HL-60 (cell line): ENCODE measurements around the gene APPBP2.
"Not testable (repeated sequence)": the region's sequence is repeated elsewhere in the genome, so short reads cannot be mapped to it uniquely, and the experiment has no call there.

Experiments used
- DNase-seq, 2 experiments: peaks; one replicate each; pipeline ENCODE4 v3.0.0-alpha.2; 2010 to 2020; ENCODE audit warnings: low read depth in 1 of 2, low spot score in 1 of 2
- H3K27ac ChIP-seq: fragments of 250-450 bp; sonication (Bioruptor Pico); replicated peaks from 2 replicates; pipeline ENCODE4 v1.5.1; 2020; ENCODE audit warnings: mild to moderate bottlenecking, moderate library complexity
- H3K27me3 ChIP-seq: fragments of 250-450 bp; sonication (Bioruptor Pico); 2 replicates; pipeline ENCODE4 v1.5.1; 2021; ENCODE audit warnings: mild to moderate bottlenecking, moderate library complexity; ENCODE audit not compliant: insufficient read depth, poor library complexity, severe bottlenecking
- H3K4me3 ChIP-seq: replicated peaks from 2 replicates; pipeline ENCODE4 v1.5.1; 2011; ENCODE audit warnings: mild to moderate bottlenecking, control low read depth, low read length; ENCODE audit not compliant: insufficient read depth
- GABPA ChIP-seq: IDR thresholded peaks from 2 replicates; pipeline ENCODE4 v1.6.1; 2012; ENCODE audit warnings: low read depth
- POLR2AphosphoS5 ChIP-seq: IDR thresholded peaks from 2 replicates; pipeline ENCODE4 v1.6.1; 2012; ENCODE audit warnings: low read depth
- REST ChIP-seq: IDR thresholded peaks from 2 replicates; pipeline ENCODE4 v1.6.1; 2012; ENCODE audit warnings: low read depth; ENCODE audit not compliant: insufficient replicate concordance
- SPI1 ChIP-seq: IDR thresholded peaks from 2 replicates; pipeline ENCODE4 v1.6.1; 2012; ENCODE audit warnings: low read depth, mild to moderate bottlenecking, borderline replicate concordance
- TF ChIP-seq, protein P1 (sequence below): IDR thresholded peaks from one replicate; pipeline ENCODE4 v1.5.1; 2011; ENCODE audit warnings: low read length, control low read depth, inconsistent platforms; ENCODE audit not compliant: insufficient read depth

APPBP2 gene

DNA sequence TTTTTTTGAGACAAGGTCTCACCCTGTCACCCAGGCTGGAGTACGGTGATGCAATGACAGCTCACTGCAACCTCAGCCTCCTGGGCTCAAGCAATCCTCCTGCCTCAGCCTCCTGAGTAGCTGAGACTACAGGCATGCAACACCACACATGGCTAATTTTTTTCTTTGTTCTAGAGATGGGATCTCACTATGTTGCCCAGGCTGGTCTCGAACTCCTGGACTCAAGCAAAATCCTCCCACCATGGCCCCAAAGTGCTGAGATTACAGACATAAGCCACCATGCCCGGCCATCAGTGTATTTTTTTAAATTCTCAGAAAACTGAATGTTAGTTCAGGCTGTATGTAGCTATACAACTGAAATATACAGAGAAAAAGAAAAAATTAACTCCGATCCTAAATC is 6.2 kb downstream of the APPBP2 start:
- H3K4me3 ChIP-seq, result no peak overlapping the region
- H3K27me3 ChIP-seq, result no peaks in the 10 kb centered on the region
- no peak for DNase-seq
- no peak overlapping the region for H3K27ac ChIP-seq
- TF ChIP-seq, protein P1, sequence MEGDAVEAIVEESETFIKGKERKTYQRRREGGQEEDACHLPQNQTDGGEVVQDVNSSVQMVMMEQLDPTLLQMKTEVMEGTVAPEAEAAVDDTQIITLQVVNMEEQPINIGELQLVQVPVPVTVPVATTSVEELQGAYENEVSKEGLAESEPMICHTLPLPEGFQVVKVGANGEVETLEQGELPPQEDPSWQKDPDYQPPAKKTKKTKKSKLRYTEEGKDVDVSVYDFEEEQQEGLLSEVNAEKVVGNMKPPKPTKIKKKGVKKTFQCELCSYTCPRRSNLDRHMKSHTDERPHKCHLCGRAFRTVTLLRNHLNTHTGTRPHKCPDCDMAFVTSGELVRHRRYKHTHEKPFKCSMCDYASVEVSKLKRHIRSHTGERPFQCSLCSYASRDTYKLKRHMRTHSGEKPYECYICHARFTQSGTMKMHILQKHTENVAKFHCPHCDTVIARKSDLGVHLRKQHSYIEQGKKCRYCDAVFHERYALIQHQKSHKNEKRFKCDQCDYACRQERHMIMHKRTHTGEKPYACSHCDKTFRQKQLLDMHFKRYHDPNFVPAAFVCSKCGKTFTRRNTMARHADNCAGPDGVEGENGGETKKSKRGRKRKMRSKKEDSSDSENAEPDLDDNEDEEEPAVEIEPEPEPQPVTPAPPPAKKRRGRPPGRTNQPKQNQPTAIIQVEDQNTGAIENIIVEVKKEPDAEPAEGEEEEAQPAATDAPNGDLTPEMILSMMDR, result no peak
- TF ChIP-seq POLR2AphosphoS5 (no peak), GABPA (no peak), SPI1 (no peak), REST (no peak)

GRCh38 chr17:60515683-60516082 is 10.4 kb downstream of the APPBP2 start:
- H3K27me3 ChIP-seq, H3K27ac ChIP-seq, DNase-seq, H3K4me3 ChIP-seq: not testable (repeated sequence)

- H3K4me3 ChIP-seq, H3K27me3 ChIP-seq, DNase-seq, H3K27ac ChIP-seq: not testable (repeated sequence)
Observed at GRCh38 chr17:60515199-60515598, 10.8 kb downstream of the APPBP2 start.

DNA sequence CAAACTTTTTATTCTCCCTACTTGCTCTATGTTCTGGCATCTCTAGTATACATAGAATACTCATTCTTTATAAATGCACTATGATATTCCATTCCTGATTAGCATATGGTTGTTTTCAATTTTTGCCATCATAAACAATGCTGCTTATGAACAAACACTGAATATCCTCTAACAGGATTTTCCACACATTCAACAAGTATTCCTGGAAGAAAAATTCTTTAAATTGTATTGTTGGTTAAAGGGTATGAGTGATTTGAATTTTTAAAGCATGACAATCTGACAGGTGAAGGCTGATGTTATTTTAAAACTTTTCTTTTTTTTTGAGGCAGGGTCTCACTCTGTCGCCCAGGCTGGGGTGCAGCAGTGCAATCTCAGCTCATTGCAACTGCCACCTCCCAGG is 11.5 kb downstream of the APPBP2 start:
- DNase-seq, result no peak
- H3K4me3 ChIP-seq, result no peak overlapping the region
- no peak overlapping the region for H3K27ac ChIP-seq
- no peaks in the 10 kb centered on the region for H3K27me3 ChIP-seq
- TF ChIP-seq, protein P1, result no peak
- no peak for TF ChIP-seq GABPA

DNA sequence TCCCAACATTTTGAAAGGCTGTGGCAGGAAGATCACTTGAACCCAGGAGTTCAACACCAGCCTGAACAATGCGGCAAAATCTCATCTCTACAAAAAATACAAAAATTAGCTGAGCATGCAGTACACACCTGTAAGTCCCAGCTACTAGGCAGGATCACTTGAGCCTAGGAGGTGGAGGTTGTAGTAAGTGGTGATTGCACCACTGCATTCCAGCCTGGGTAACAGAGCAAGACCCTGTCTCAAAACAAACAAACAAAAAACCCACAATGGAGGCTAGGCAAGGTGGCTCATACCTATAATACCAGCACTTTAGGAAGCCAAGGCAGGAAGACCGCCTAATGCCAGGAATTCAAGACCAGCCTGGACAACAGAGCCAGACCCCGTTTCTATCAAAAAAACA is 12.0 kb downstream of the APPBP2 start:
- H3K27ac ChIP-seq, result no peak overlapping the region
- no peaks in the 10 kb centered on the region for H3K27me3 ChIP-seq
- DNase-seq, result no peak
- TF ChIP-seq POLR2AphosphoS5 (no peak), GABPA (no peak)
- TF ChIP-seq, protein P1, result no peak
- H3K4me3 ChIP-seq, result no peak overlapping the region

GRCh38 chr17:60513014-60513413 is 13.0 kb downstream of the APPBP2 start:
- TF ChIP-seq REST, result no peak
- TF ChIP-seq, protein P1, result no peak
- no peak for TF ChIP-seq GABPA
- no peak for TF ChIP-seq SPI1
- H3K4me3 ChIP-seq, result no peak overlapping the region
- DNase-seq, result no peak

More at GRCh38 chr17:60513014-60513413, 13.0 kb downstream of the APPBP2 start:
- no peaks in the 10 kb centered on the region for H3K27me3 ChIP-seq
- H3K27ac ChIP-seq, result no peak overlapping the region
